T-helper 2 cell (primary cell): Measurements from ENCODE around the gene C21orf58.

ENCODE experiments used
- DNase-seq, 5 experiments: peaks; one replicate each; pipeline versions ENCODE4 v3.0.0 to v3.0.0-alpha.2; 2012 to 2022

The C21orf58 gene

GRCh38 chr21:46294647-46295176 lies 29.0 kb downstream of the C21orf58 start:
- DNase-seq: no peak

- DNase-seq: no peak
These were observed 32.1 kb downstream of the C21orf58 start for GRCh38 chr21:46291561-46291960.

GRCh38 chr21:46289655-46290179 lies 34.0 kb downstream of the C21orf58 start:
- DNase-seq: peak in 1 of 5 experiments; percentile 42

GRCh38 chr21:46287541-46287940 lies 36.1 kb downstream of the C21orf58 start:
- DNase-seq: no peak

GRCh38 chr21:46286648-46287002 lies 37.0 kb downstream of the C21orf58 start:
- DNase-seq: no peak

GRCh38 chr21:46285761-46286647 lies 37.7 kb downstream of the C21orf58 start, which contains the start of gene YBEY:
Gene YBEY, plus strand, starts transcription at chr21:46286342. Its CDS starts 572 bp downstream, at chr21:46286914.
- DNase-seq: peak; percentile 69 to 95 (median 77)

GRCh38 chr21:46285206-46285661 lies 38.4 kb downstream of the C21orf58 start, which contains the start of gene MCM3AP:
Gene MCM3AP, minus strand, starts transcription at chr21:46285611. Its CDS starts 325 bp downstream, at chr21:46285286.
- no peak for DNase-seq

GRCh38 chr21:46284733-46285132 lies 38.9 kb downstream of the C21orf58 start:
- no peak for DNase-seq

- peak in 1 of 5 experiments; percentile 27 for DNase-seq
These were observed 39.5 kb downstream of the C21orf58 start for GRCh38 chr21:46284077-46284644.

- no peak for DNase-seq
These were observed 48.8 kb downstream of the C21orf58 start for GRCh38 chr21:46274797-46275390.

GRCh38 chr21:46273341-46273740 lies 50.3 kb downstream of the C21orf58 start:
- no peak for DNase-seq

GRCh38 chr21:46269466-46269865 lies 54.2 kb downstream of the C21orf58 start:
- DNase-seq: no peak

GRCh38 chr21:46268371-46268770 lies 55.3 kb downstream of the C21orf58 start:
- DNase-seq: no peak

GRCh38 chr21:46266946-46267345 lies 56.7 kb downstream of the C21orf58 start:
- no peak for DNase-seq

GRCh38 chr21:46265736-46266525 lies 57.7 kb downstream of the C21orf58 start:
- no peak for DNase-seq

GRCh38 chr21:46264690-46265144 lies 59.0 kb downstream of the C21orf58 start:
- DNase-seq: no peak

- no peak for DNase-seq
These were observed 59.5 kb downstream of the C21orf58 start for GRCh38 chr21:46264046-46264689.

GRCh38 chr21:46256501-46256994 lies 67.1 kb downstream of the C21orf58 start:
- no peak for DNase-seq

GRCh38 chr21:46255758-46256337 lies 67.8 kb downstream of the C21orf58 start:
- no peak for DNase-seq

GRCh38 chr21:46255166-46255565 lies 68.5 kb downstream of the C21orf58 start:
- no peak for DNase-seq
